GM19452 (cell line): ENCODE results near the gene NPHP1.
"Not testable (repeated sequence)": the region's sequence is repeated elsewhere in the genome, so short reads cannot be mapped to it uniquely, and the experiment has no call there.

ENCODE experiments used
- ATAC-seq: cut with Tn5 transposase; IDR thresholded peaks from one replicate; pipeline ENCODE4 v1.9.1; 2021; ENCODE audit not compliant: unreplicated experiment

Gene NPHP1

DNA sequence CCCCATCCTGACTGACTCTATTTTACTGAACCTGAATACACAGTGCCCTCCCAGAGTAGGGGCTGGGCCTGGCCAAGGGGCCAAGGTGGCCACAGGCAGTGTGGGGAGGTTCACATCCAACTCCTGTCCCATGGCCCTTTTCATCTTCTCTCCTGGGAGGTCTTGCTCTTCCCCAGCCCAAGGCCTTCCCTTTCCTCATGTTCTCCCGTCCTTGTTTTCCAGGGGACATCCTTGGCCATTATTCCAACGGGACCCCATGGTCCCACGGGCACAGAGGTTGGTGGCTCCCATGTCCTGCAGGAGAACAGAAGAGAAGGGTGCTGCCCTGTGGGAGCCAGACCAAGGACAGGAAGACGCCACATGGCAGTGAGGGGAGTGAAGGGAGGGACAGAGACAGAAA is 99.6 kb downstream of the NPHP1 start:
- no peak for ATAC-seq

DNA sequence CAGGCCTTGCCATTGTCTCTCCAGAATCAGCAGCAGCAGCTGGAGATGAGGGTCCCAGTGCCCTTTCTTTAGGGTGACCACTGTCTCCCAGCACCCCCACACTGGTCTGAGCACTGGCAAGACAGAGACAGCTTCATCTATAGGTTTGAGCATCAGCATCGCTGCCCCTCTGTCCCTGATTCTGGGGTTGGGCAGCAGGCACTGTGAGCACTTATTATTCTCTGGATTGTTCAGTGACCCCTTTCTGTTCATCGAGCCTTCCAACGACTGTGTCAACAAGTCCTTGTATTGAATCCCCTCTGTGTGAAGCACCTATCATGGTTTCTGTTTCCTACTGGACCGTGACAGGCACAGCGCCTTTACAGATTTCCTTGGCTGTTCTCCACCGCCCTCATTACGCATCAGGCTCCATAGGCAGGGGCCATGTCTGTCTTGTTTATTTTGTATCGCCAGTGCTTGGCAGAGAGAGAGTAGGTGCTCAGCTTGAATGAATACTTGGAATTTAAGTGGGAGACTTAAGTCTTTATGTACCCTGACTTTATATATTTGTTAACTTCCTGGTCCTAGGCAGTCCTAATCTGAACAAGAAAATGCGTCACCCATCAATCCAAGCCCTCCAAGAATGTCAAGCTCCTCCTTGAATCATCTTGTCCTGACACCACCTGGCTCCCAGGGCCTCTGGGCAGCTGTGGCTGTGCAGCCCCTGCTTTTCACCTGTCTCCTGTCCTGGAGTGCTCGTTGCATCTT is 100.6 kb downstream of the NPHP1 start:
- ATAC-seq = no peak

DNA sequence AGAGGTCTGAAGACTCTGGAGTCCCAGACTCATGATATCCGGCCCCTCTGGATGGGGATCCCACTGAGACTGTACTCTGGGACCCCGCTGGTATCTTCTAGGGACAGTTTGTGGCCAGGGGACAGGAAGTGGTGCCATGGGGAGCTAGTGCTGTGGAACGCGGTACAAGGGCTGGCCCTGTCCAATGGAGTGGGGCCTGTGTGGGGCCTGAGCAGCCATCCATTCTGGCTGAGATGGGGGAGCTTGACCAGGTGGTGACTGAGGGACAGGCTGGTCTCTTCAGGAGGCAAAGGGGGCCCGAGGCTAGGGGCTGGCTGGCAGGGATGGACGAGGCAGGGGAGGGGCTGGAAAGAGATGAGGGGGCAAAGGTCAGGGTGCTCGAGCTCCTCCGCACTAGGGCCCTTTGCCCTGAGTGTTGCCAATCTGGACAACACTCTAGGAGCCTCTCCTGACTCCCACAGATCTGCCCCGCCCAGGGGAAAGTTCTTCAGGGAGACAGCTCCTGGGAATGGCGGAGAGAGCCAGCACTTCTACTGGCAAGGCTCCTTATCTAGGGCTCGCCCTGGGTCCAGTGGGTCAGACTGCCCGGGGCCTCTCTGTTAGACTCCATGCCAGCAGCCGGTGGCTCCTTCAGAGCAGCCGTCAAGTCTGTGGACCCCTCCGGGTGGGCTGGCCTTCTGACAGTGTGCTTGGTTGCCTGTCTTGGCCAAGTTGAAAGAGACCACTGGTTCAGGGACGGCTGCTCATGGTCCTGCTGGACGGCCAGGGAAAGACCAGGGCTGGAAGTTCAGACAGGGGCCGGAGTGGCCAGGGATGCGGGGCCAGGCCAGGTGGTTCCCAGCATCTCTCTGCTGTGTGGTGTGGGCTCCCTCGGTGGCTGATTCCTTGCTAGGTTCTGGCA is 101.5 kb downstream of the NPHP1 start:
- no peak for ATAC-seq

DNA sequence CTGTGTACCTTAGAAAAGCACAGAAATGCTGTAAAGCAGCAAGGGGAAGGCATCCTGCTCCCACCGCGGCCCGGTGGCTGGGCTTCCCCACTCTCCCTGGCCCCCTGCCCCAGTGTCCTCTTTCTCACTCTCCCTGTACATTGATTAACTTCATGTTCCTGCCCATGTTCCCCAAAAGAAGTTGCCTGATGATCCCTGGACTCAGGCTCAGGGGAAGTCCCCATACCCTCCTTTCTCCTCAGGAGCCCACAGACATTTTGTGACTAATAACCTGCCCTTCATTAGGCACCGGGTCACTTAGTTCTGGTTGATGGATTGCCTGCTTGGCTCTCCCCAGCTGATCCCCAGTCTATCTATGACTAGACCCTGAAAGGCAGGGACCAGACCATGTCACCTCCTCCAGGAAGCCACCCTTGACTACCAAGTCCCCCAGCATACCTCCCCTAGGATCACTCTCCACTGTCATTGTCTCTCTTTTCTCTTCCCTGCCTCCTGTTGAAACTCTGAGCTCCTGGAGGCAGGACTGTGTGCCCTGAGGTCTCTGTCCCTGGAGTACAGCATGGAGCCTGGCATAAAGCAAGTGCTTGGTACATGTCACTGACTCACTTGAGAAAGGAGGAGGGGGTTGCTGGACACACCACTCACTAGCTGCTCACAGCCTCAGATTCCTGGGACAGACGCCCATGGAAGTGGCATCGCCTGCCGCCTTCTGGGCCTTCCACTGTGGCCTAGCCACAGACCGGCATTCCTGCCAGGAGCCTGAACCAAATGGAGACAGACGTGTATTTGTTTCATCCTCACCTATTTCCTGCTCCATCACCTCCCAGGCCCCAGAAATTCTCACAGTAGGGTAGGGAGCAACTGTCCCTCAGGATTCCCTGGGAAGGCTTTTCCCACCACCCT is 102.7 kb downstream of the NPHP1 start:
- no peak for ATAC-seq

DNA sequence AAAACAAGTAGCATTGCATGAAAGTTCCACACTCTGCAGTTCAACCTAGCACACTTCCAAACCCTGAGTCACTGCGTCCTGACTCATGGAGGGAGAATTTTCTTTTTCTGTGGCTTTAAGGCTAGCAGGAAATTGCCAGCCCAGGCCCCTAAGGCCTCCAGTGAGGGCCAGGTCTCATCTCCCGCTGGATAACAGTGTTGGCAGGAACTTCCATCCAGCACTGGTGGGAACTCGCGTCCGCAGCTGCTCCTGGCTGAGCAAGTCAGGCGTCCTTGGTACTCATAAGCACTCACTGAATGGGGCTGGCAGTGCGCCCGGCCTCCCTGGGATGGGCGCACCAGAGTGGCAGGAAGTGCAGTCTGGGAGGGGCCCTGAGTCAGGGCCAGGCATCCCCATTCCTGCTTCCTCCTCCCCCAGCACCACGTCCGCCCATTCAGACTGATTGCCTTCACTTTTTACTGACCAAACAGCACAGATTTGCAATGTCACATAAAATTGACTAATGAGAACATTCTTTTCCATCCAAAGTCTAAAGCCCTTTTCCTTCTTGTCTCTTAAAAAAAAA is 103.5 kb downstream of the NPHP1 start:
- ATAC-seq = no peak

DNA sequence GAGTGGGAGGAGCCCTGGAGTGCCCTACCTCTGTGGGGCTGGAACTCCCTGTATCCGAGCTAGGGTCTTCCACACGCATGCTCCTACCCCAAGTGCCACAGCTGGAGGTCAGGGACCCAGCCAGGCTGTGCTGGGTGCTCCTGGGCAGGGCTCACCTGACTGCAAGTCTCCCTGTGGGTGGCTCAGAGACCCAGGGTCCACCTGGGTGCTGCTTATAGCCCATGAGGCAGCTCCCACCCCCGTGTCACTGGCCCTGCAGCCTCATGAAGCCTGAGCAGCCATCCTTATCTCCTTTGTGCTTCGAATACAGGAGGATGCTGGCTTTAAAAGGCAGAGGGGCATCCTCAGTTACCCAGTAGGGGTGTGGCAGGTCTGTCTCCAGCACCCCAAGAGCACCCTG is 103.9 kb downstream of the NPHP1 start:
- not testable (repeated sequence) for ATAC-seq

DNA sequence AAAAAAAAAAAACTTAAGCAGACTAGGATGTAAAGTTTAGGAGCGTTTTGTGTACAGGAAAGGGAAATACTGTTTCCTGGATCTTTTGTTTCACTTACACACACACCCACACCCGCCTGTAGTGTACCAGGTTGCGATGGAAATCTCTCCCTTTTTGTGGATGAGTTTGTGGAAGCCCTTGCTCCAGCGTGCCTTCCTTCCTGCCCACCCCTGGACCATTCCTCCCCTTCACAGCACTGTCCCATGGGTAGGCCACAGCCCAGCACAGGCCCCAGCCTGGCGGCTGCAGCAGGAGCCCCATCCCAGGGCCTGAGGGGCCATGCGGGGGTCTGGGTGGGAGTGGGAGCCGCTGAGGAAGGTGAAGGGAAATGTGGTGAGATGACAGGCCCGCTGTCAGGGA is 104.3 kb downstream of the NPHP1 start:
- ATAC-seq = no peak

DNA sequence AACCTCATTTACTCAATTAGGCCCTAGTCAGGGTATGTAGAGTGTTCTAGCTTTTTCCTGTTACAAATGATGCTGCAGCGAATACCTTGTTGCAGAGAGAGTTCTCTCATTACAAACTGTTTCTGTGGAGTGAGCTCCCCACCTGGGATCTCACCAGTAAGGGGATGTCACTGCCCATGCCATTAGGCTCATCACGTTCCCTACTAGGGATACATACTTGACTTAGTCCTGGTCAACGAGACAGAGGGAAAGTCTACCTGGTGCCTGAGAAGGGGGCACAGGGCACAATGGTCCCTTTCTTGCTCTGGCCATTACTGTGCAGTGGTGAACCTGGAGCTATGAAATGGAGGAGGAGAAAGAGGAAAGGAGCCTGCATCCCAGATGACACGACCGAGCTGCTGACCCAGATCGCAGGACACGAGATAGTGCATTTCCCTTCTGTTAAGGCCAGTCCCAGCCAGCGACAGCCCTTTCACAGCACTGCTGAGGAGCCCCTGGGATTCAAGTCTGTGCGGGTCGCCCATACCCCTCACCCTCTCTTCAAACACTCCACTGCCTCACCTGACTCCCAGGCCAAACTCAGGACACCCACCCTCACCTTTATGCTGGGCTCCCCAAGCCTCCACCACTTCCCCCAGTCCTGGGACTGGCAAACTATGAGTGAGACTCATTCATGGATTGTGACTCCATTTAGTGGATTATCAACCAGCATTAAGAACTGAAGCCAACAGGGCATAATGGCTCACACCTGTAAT is 105.2 kb downstream of the NPHP1 start:
- ATAC-seq = no peak

DNA sequence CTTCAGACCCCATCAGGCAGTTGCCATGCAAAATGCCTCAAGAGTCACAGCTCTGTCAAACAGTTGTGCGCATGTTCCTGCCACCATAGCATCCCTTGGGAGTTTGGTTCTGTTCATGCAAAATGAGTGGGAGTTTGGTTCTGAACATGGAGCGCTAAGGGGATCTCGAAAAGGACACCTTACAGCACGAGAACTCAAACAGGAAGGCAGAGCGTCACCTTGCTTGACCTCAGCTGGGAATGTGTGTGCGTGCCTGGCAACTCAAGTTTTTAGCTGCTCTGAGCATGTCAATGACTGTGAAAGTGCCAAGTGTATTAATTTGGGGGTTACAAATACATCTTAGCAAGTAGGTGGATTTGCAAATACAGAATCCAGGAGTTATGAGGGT is 105.8 kb downstream of the NPHP1 start:
- ATAC-seq = no peak

DNA sequence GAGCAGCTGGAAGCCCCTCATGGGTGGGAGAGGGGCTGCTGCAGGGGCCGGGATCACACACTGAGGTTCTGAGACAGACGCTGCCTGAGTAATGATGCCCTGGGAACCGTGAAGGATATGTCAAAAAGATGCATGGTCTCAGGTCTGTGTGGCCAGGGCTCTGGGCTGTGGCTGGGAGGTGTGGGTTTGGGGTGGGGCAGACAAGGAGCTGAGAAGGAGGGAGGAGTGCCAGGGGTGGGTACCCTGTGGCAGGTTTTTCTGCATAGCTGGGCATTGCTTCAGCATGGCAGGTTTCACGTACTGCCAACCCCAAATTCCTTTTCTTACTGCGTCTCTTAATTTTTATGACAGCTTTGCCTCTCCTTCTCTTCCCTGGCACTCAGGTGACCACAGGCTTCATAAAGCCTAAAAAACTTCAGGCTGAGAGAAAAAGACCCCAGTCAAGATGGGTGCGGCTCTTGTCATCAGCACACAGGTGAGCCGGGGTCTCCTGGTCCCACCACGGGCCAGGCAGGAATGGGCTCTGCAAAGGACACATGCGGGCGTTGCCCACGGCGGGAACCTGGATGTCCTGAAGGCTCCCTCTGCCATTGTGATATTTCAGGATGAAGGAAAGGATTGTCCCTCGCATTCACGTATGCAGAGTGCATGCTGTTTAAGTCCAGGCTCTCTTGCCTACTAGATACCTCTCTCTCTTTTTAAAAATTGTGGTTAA is 107.2 kb downstream of the NPHP1 start:
- ATAC-seq = no peak

DNA sequence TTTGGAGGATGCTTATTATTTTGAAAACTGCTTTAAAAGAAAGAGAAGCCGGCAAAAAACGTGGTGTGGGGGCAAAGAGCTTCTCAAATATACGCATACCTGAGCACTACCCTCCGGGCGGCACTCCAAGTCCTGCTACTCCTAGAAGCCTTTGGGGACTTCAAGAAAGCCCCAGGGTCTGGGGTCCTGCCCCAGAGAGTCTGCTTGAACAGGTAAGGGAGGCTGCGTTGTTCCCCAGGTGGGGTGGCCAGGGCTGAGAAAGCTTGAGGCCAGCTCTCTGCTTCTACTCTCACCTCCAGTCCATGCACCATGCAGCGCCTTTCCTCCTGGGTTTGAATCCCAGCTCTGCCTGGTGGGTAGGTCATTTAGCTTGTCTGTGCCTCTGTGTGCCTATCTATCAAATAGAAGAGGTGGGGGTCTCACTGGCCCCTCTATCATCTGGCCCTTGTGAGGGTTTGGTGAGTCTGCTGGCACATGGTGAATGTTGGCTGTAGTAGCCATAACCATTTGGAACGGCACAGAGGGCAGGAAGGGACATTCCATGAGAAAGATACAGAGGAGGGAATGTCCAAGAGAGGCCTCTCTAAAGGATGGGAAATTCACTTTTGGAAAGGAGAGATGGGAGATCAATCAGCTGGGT is 108.7 kb downstream of the NPHP1 start:
- ATAC-seq = no peak

DNA sequence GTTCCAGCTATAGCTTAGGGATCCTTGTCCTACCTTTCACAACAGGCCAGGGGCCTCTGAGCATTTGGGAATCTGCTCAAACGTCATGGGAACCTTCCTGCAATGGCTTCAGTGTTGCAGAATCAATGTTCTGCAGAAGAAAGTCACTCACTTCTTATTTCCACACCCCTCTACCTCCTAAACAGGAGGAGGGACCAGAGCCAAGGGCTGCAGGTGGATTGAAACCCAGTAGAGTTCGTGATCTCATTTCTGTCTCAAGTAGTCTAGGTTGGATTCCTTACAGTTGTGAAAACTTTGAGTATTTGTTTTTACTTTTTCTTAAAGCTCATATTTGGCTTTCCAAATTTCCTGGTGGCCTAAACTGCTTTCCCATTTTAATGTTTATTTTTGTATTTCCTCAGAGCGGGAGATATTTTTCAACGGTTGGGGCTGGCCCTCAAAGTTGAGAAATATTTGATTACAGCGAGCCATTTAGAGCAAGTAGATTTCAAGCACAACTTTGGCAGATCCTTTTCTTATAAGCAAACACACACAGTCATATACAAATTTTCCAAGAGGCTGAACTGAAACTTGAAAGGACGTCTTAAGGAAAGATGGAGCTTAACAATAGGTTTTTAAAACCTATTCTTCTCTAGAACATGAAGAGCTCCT is 109.8 kb downstream of the NPHP1 start:
- ATAC-seq = not testable (repeated sequence)

DNA sequence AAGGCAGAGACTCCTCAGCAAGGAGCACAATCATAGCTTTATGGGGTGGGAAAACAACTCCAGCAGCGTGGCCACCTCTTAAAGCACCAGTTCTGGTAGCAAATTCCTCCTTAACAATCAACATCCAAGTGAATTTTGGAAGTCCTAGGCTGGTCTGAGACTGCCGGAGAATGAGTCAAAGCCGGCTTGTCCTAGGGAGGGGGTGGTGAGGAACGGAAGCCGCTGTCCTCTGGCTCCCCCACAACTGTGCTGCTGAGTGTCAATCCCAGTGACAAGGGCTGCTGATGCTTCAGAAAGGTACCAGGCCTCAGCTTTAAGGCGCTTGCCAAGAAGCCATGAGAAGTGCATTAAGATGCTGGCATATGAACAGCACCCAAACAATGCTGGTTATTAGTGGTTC is 110.9 kb downstream of the NPHP1 start:
- not testable (repeated sequence) for ATAC-seq

DNA sequence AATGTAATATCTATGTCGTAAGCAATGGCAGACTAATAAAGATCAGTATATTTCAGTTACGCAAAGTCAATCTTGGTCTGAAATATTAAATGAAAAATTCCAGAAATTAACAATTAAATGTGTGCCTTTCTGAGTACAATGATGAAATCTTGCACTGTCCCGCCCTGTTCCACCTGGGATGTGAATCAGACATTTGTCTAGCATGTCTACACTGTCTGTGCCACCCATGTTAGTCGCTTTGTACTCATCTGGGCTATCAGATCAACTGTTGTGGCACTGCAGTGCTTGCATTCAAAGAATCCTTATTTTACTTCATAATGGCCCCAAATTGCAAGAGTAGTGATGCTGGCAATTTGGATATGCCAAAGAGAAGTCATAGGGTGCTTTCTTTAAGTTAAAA is 114.6 kb downstream of the NPHP1 start:
- not testable (repeated sequence) for ATAC-seq

DNA sequence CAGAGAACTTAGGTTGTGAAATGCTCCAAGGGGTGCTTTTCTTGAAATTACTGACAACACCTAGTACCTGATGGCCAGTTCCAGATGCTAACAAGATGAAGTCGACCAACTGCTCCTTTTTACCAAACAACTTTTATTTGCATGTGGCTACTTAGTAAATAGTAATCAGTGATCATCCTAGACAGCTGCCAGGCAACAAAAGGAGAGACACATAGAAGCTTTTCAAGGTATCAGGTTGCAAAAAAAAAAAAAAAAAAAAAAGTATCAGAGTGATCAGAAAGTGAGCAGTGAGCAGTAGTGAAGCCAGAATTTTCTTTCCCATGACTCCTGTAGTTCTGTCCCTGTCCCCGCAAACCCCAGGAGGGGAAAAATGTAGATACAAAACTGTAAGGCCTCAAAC is 121.1 kb downstream of the NPHP1 start:
- not testable (repeated sequence) for ATAC-seq

DNA sequence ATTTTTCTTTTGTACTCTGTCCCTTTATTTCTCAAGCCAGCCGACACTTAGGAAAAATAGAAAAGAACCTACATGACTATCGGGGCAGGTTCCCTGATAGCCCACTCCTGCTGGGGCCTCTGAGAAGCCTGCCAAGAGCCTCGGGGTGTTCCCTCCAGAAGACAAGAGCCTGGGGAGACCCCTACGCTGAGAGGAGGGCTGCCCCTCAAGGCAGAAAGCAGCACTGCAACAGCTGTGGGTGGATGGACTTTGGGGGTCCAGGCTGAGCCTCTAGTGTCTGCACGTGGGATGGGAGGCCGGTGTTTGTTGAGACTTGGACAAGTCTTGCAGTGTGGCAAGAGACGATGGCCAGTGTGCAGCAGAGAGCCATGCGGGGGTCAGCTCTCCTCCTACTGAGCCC is 121.7 kb downstream of the NPHP1 start:
- not testable (repeated sequence) for ATAC-seq

DNA sequence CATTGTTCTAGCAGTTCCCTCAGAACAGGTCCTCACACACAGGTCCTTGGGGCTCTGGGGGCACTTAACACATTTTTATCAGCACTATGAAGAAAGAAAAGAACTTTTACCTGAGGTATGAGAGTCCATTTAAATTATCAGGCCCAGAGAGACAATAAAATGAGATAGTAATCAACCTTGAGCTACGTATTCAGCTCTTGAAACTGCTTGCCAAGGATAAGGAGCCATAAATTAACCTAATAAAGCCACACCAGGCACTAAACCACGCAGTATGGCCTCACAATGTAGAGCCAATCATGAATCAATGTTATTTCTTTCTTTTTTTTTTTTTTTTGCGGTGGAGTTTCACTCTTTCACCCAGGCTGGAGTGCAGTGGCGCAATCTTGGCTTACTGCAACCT is 126.7 kb downstream of the NPHP1 start:
- not testable (repeated sequence) for ATAC-seq

DNA sequence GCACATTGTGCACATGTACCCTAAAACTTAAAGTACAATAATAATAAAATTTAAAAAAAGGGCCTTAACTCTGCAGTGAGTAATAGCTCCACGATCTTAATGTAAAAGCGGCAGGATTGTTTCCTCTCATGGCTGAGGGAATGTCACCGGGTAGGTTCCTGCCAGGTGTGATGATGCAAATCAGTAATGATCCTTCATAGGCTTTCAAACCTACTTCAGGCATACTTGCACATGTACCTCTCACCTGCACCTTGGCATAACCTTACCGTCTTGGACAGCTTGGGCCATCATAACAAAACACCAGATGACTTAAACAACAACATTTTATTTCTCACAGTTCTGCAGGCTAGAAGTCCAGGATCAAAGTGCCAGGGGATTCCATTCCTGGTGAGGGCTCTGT is 128.9 kb downstream of the NPHP1 start:
- not testable (repeated sequence) for ATAC-seq
